Choroid plexus epithelial cell (primary cell): Measurements from ENCODE around the gene GADD45B.
"Not testable (repeated sequence)": the region's sequence is repeated elsewhere in the genome, so short reads cannot be mapped to it uniquely, and the experiment has no call there.

Experiments
- DNase-seq: peaks from one replicate; pipeline ENCODE4 v3.0.0-alpha.2; 2010; ENCODE audit warnings: low read depth
- H3K4me3 ChIP-seq: 2 replicates; pipeline ENCODE4 v1.5.1; 2011; ENCODE audit warnings: low read depth, mild to moderate bottlenecking, control low read depth, low read length, moderate library complexity
- TF ChIP-seq, protein P1 (sequence below): conservative IDR thresholded peaks from 2 replicates; pipeline ENCODE4 v1.5.1; 2011; ENCODE audit warnings: low read depth, mild to moderate bottlenecking, control low read depth, inconsistent platforms, low read length, moderate library complexity

GADD45B gene

GRCh38 chr19:2454199-2454961 is 21.5 kb upstream of the GADD45B start:
- no peak for DNase-seq
- TF ChIP-seq, protein P1, sequence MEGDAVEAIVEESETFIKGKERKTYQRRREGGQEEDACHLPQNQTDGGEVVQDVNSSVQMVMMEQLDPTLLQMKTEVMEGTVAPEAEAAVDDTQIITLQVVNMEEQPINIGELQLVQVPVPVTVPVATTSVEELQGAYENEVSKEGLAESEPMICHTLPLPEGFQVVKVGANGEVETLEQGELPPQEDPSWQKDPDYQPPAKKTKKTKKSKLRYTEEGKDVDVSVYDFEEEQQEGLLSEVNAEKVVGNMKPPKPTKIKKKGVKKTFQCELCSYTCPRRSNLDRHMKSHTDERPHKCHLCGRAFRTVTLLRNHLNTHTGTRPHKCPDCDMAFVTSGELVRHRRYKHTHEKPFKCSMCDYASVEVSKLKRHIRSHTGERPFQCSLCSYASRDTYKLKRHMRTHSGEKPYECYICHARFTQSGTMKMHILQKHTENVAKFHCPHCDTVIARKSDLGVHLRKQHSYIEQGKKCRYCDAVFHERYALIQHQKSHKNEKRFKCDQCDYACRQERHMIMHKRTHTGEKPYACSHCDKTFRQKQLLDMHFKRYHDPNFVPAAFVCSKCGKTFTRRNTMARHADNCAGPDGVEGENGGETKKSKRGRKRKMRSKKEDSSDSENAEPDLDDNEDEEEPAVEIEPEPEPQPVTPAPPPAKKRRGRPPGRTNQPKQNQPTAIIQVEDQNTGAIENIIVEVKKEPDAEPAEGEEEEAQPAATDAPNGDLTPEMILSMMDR = no peak
- H3K4me3 ChIP-seq = no peak overlapping the region

DNA sequence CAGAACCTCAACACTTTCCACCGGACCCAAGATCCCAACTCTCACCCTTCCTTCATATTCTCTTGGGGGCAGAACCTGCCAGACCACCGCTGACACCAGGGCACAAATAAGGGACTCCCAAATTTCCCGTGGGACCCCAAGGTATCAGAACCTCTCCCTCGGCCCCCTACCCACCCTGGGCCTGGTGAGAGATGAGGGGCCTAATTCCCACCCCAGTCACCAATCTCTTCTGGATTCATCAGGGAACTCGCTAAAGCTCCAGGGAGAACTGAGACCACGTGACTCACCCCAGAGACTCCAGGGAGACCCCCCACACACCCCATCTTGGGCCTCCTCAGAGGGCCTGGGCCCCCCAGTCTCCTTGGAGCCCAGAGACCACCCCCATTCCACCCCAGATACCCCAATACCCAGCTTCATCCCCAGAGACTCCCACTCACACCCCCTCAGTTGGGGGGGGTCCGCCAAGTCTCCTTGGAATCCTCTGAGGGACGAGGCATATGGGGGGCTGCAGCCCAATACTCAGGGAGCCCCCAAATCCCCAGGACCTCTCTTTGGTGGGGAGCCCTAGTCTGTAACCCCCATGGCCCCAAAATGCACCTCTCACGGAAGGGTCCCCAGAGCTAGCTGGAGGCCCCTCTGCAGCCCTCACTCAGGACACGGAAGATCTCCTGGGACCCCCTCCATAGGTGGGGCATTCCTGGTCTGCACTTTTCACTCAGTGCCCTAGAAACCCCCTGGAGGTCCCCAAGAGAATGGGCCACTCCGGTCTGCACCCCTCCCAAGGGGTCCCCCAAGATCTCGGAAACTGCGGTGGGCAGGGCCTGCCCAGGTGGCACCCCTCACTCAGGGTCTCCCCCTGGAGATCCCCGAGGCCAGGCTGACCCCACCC is 20.7 kb upstream of the GADD45B start:
- peak overlapping the region; percentile 85 for H3K4me3 ChIP-seq
- no peak for DNase-seq
- TF ChIP-seq, protein P1 = no peak

DNA sequence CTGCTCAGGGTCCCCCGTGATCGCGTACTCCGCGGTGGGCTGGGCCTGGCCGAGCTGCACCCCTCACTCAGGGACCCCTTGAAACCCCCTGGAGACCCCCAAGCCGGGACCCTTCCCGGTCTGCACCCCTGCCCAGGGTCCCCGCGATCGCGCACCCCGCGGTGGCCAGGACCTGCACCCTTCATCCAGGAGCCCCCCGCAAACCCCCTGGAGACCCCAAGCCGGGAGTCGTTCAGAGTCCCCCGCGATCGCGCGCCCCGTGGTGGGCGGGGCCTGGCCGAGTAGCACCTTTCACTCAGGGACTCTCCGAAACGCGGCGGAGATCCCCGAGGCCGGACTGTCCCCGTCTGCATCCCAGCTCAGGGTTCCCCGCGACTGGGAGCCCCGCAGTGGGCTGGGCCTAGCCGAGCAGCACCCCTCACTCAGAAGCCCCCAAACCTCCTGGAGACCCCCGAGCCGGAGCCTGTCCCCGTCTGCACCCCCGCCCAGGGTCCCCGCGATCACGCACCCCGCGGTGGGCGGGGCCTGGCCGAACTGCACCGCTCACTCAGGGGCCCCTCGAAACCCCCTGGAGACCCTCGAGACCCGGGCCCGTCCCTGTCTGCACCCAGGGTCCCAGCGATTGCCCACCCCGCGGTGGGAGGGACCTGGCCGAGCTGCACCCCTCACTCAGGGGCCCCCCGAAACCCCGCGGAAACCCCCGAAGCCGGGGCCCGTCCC is 19.9 kb upstream of the GADD45B start:
- TF ChIP-seq, protein P1 = no peak
- DNase-seq = peak; percentile 21
- peak overlapping the region; percentile 85 for H3K4me3 ChIP-seq

GRCh38 chr19:2457394-2458037 is 18.4 kb upstream of the GADD45B start:
- H3K4me3 ChIP-seq = peak overlapping the region; percentile 41
- TF ChIP-seq, protein P1 = no peak
- DNase-seq = no peak

- no peak for DNase-seq
Measured at GRCh38 chr19:2458054-2458453, 17.9 kb upstream of the GADD45B start.

DNA sequence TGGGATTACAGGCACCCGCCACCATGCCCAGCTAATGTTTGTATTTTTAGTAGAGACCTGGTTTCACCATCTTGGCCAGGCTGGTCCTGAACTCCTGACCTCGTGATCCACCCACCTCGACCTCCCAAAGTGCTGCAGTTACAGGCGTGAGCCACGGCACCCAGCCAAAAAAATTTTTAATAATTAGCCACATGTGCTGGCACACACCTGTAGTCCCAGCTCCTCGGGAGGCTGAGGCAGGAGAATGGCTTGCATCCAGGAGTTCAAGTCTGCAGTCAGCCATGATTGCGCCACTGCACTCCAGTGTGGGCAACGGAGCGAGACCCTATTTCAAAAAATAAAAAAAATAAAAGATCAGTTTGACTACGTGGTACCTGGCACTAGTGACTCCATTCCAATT is 17.2 kb upstream of the GADD45B start:
- DNase-seq, H3K4me3 ChIP-seq: not testable (repeated sequence)

More at GRCh38 chr19:2458054-2458453, 17.9 kb upstream of the GADD45B start:
- TF ChIP-seq, protein P1 = no peak
- H3K4me3 ChIP-seq = no peak overlapping the region

DNA sequence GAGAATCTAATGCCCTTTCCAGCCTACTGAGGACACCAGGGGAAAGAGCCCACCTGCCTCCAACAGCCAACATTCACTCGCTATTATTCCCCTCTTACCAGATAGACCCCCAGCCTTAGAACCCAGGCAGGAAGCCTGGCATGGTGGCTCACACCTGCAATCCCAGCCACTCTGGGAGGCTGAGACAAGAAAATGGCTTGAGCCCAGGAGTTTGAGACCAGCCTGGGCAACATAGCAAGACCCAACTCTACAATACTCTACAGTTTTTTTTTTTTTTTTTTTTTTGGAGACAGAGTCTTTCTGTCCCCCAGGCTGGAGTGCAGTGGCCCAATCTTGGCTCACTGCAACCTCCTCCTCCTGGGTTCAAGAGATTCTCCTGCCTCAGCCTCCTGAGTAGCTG is 15.7 kb upstream of the GADD45B start:
- H3K4me3 ChIP-seq = no peak overlapping the region
- DNase-seq = no peak
- TF ChIP-seq, protein P1 = no peak
